Measurements from ENCODE around the gene CDC42BPG.

Gene CDC42BPG

DNA sequence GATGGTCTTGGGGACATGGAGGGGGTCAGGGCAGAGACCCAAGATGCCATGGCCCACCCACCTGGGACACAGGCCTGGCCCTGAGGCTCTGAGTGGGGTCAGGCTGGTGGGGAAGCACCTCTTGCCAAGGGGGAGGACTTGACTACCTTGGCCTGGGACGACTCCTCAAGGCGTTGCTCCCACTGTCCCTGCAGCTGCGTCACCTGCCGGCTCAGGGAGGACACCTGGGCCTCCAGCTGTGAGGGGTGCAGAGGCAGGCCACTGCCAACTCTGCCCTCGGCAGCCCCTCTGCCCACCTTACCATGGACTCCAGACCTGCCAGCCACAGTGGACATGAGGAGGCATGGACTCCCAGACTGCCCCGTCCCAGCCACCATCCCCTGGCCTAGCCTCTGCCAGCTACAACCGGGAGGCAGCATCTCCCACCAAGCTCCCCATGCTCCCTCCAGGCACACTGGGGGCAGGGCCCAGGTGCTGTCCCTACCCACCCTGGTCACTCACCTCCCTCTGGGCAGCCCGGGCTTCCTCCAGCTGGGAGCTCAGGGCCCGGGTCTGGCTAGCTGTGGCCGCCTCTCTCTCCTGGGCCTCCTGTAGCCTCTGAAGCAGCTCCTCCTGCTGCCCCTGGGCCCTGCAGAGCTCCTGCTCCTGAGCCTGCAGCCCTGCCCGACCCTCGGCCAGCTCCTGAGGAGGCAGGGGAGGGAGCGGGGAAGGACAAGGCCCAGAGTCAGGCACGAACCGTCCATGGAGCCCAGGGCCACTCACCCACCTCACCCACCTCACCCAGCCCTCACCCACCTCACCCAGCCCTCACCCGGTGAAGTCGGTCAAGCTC lies 8.6 kb downstream of the CDC42BPG start:
- H3K27me3 Mint-ChIP-seq = no peaks in the 10 kb centered on the region
- DNase-seq = no peak
- CTCF ChIA-PET = interaction anchor here (2.1 kb wide), 1 partner anchor 8 kb away, joined by 6 read pairs; the partner anchor contains the start of gene CDC42BPG
- no peak overlapping the region for H3K27ac Mint-ChIP-seq
- no peaks in the 10 kb centered on the region for H3K9me3 Mint-ChIP-seq
- H3K36me3 Mint-ChIP-seq = no peaks in the 10 kb centered on the region
- peaks cover 5% of the 10 kb centered on the region for H3K4me1 Mint-ChIP-seq
- H3K4me3 Mint-ChIP-seq = no peak overlapping the region

DNA sequence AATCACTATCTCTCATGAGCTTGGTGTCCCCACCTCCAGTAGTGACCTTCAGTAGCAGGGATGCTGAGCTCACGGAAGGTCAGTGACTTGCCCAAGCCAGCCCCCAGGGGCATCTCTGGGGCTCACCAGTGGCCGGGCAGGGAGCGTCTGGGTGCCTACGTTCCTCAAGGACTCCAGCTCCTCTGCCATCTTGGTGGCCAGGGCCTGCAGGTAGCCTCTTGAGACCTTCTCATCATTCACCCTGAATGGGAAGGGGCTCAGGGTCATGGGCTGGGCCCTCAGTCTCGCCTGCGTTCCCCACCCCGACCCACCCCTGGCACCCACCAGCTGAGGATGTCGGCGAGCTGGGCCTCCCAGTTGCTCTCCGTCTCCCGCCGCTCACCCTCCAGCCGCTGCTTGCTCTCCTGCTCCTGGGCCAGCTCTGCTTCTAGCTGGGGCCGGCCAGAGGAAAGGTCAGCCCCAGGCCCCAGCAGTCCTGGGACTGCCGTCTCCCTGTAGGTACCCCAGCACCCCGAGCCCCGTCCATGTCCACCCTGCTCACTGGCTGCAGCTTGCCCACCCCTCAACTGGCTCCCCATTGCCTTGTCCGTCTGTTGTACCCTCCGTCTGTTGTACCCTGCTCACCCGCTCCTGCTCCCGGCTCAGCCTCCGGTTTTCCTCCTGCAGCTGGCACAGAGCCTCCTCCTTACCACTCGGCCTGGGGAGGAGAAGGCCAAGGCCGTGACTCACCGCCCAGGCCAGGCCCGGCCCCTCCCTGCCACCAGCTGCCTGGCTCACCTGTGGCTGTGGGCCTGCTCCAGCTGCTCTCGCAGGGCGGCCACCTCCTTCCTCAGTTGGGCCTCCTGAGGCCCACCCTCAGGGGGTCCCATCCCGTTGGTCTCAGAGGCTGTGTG lies 9.5 kb downstream of the CDC42BPG start:
- Mint-ChIP-seq H3K4me3 (no peak overlapping the region), H3K4me1 (peaks cover 5% of the 10 kb centered on the region), H3K36me3 (no peaks in the 10 kb centered on the region), H3K9me3 (no peaks in the 10 kb centered on the region), H3K27ac (no peak overlapping the region), H3K27me3 (no peaks in the 10 kb centered on the region)
- CTCF ChIA-PET = interaction anchor here (1.6 to 2.1 kb wide), 2 partner anchors 9 to 13 kb away, joined by 5 to 6 read pairs; partner anchors contain the start of gene CDC42BPG
- no peak for DNase-seq

DNA sequence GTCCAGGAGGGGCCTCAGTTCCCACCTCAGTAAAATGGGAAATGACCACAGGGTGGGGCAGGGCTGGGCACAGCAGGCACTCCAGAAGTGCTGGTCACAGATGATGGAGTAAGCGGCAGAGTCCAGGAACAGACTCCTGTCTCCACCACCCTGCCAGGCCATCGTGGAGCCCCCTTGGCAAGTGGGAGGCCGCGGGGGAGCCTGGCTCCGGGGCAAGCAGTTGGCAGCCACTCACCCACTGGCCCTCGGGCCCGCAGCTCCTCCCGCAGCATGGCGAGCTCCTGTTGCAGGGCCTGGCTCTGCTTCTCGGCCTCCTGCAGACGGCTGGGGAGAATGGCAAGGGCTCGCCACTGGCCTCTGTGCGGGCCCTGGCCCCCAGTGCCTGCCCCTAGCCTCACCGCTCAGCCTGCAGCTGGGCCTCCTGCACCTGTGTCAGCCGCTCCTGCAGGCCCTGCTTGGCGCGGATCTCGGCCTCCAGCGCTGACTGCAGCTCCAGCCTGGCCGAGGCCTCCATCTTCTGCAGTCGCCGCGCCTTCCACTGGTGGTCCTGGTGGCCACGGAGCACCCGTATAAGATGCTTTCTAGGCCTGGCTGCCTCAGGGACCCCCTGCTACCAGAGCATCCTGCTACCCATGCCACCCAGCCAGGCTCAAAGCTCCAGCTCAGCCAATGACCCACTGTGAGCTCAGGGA lies 10.3 kb downstream of the CDC42BPG start:
- H3K36me3 Mint-ChIP-seq = no peaks in the 10 kb centered on the region
- H3K9me3 Mint-ChIP-seq = no peaks in the 10 kb centered on the region
- H3K27ac Mint-ChIP-seq = no peak overlapping the region
- H3K4me3 Mint-ChIP-seq = no peak overlapping the region
- no peak for DNase-seq
- CTCF ChIA-PET = interaction anchor here (1.6 to 2.1 kb wide), 2 partner anchors 10 to 13 kb away, joined by 5 to 6 read pairs; partner anchors contain the start of gene CDC42BPG
- H3K4me1 Mint-ChIP-seq = peaks cover 5% of the 10 kb centered on the region
- H3K27me3 Mint-ChIP-seq = no peaks in the 10 kb centered on the region

DNA sequence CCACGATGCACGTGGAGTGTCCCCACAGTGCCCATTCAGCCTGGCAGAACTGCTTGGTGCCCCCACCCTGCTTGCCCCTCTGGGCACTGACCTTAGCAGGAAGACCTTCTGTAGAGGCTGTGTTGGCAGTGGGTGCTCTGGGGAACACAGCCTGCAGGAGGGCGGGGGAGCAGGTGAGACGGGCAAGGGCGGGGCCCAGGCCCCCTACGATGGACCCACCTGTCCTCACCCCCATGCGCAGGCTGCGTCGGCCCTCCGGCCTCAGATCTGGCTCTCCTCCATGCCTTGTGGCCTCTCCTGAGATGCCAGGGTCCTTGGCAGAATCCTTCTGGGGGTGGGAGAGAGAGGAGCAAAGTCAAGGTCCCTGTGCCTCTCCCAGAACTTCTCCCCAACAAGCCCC lies 10.9 kb downstream of the CDC42BPG start:
- peaks cover 5% of the 10 kb centered on the region for H3K4me1 Mint-ChIP-seq

DNA sequence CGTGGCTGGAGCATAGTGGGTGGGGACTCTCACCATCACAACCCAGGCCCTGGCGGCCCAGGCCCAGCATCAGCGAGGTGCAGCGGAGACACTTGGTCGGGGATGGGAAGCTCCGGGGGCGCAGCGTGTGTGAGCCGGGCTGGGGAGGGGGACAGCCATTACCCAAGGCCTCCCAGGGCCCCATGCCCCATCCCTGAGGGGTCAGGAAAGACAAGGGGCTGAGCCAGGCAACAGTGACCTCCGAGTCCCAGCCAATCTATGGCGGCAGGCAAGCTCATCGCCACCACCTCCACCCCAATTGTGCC lies 11.3 kb downstream of the CDC42BPG start:
- Mint-ChIP-seq H3K4me1 (peaks cover 5% of the 10 kb centered on the region), H3K27me3 (no peaks in the 10 kb centered on the region), H3K36me3 (no peaks in the 10 kb centered on the region), H3K9me3 (no peaks in the 10 kb centered on the region), H3K27ac (no peak overlapping the region), H3K4me3 (no peak overlapping the region)
- DNase-seq = no peak
- CTCF ChIA-PET = no interaction called here

More for the DNA sequence above, 10.9 kb downstream of the CDC42BPG start:
- Mint-ChIP-seq H3K36me3 (no peaks in the 10 kb centered on the region), H3K27me3 (no peaks in the 10 kb centered on the region), H3K27ac (no peak overlapping the region), H3K4me3 (no peak overlapping the region), H3K9me3 (no peaks in the 10 kb centered on the region)
- DNase-seq = no peak
- CTCF ChIA-PET = interaction anchor here (1.6 to 2.1 kb wide), 2 partner anchors 11 to 14 kb away, joined by 5 to 6 read pairs; partner anchors contain the start of gene CDC42BPG

DNA sequence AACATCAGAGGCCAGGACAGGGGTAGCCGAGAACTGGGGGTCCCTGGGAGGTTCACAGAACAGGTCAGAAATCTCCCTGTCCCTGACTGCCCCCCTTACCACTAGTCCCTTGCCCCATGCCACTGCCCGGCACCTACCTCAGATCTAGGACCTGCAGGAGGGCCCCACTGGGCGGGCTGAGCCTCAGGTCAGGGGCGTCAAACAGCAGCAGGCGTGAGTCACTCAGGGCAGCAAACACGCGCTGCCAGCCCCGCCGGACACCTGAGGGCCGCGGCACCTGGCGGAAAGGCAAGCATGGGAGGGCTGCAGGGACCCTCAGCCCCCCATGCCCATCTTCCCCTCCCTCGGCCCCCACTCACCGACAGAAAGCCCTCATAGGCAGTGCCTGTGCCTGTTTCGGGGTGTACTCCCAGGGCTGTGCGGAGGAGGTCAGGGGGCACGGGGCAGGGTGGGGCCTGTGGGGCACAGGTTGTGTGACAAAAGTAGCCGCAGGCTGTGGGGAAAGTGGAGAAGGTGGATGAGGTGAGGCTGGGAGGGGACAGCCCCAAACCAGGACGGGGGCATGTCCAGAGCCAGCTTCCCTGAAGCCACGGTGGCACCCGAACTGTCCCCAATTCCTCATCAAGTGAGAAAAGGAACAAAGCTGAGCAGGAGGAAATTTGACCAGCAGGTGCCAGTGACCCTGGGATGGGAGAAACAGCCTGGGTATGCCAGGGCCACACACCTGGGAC lies 11.8 kb downstream of the CDC42BPG start:
- no peaks in the 10 kb centered on the region for H3K9me3 Mint-ChIP-seq
- H3K4me3 Mint-ChIP-seq = no peak overlapping the region
- DNase-seq = no peak
- peaks cover 5% of the 10 kb centered on the region for H3K4me1 Mint-ChIP-seq
- no peaks in the 10 kb centered on the region for H3K36me3 Mint-ChIP-seq
- H3K27me3 Mint-ChIP-seq = no peaks in the 10 kb centered on the region
- no peak overlapping the region for H3K27ac Mint-ChIP-seq
- CTCF ChIA-PET = no interaction called here

DNA sequence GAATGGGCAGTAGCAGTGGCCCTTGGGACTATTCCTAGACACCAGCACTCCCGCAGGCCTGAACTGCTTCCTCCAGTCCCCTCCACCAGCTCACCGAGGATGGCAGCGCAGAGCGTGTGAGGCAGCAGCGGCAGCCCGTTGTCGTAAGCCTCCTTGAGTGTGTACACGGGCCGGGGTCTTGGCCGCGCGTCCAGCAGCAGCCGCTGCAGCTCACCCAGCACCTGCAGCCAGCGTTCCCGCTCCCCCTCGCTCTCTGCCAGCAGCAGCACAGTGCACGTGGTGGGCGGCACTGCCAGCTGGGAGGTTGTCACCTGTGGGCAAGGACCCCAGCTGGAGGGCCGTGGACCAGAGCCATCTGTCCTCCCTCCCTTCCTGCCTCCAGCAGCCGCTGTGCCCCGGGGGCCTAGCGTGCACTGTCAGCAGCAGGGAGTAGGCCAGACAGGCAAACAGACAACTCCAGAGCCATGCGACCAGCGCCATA lies 13.0 kb downstream of the CDC42BPG start:
- DNase-seq = no peak
- Mint-ChIP-seq H3K4me3 (no peak overlapping the region), H3K36me3 (no peaks in the 10 kb centered on the region), H3K9me3 (no peaks in the 10 kb centered on the region), H3K4me1 (no peaks in the 10 kb centered on the region), H3K27me3 (no peaks in the 10 kb centered on the region), H3K27ac (no peak overlapping the region)
- CTCF ChIA-PET = no interaction called here

DNA sequence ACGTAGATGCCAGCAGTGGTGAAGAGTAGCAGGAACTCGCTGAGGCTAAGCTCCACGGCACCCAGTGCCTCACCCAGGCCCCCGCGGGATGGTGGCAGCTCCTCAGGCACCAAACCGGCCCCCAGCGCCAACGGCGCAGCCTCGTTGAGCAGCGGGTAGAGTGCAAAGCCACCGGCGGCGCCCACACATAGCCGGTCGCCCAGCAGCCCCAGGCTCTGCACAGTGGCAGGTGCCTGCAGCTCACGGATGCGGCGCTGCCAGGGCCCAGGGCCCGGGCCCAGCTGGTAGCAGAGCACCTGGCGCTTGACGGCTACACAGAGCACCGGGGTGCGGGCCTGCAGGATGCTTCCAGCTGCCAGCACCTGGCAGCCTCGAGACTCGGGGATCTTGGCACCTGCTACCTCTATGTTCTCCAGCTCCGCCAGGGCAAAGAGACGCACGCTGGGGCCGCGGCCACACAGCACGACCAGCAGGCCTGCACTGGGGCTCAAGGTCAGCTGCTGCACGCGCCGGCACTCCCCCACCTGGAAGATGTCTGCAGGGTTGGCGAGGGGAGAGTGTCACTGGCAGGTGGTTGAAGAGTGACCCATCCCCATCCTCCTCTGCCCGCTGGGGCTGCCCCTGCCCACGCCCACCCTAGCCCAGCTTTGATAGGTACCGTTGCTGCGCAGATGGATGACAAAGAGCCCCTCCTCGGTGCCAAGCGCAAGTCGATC lies 14.8 kb downstream of the CDC42BPG start:
- H3K4me3 Mint-ChIP-seq = no peak overlapping the region
- CTCF ChIA-PET = no interaction called here
- H3K27ac Mint-ChIP-seq = no peak overlapping the region
- no peaks in the 10 kb centered on the region for H3K9me3 Mint-ChIP-seq
- no peak for DNase-seq
- H3K36me3 Mint-ChIP-seq = no peaks in the 10 kb centered on the region
- H3K4me1 Mint-ChIP-seq = no peaks in the 10 kb centered on the region
- no peaks in the 10 kb centered on the region for H3K27me3 Mint-ChIP-seq

DNA sequence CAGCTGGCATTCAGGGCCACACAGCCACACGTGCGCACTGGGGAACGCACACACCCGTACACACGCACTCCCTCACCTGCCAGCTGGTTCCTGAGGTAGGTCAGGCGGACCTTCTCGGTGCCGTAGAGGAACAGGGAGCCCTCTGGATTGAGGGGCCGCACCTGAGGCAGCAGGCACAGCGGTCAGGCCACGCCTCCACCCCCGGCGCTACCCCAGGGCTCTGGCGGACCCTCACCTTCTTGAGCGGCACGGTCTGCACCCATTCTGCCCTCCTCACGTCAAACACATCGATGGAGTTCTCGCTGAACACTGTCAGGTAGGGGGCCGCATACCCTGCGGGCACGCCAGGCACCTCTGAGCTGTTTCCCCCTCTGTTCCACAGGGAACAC lies 17.0 kb downstream of the CDC42BPG start:
- H3K4me3 Mint-ChIP-seq = no peak overlapping the region
- H3K9me3 Mint-ChIP-seq = no peaks in the 10 kb centered on the region
- no peak for DNase-seq
- H3K36me3 Mint-ChIP-seq = no peaks in the 10 kb centered on the region
- CTCF ChIA-PET = no interaction called here
- peaks cover 12% of the 10 kb centered on the region for H3K27me3 Mint-ChIP-seq
- H3K4me1 Mint-ChIP-seq = no peaks in the 10 kb centered on the region
- H3K27ac Mint-ChIP-seq = no peak overlapping the region

DNA sequence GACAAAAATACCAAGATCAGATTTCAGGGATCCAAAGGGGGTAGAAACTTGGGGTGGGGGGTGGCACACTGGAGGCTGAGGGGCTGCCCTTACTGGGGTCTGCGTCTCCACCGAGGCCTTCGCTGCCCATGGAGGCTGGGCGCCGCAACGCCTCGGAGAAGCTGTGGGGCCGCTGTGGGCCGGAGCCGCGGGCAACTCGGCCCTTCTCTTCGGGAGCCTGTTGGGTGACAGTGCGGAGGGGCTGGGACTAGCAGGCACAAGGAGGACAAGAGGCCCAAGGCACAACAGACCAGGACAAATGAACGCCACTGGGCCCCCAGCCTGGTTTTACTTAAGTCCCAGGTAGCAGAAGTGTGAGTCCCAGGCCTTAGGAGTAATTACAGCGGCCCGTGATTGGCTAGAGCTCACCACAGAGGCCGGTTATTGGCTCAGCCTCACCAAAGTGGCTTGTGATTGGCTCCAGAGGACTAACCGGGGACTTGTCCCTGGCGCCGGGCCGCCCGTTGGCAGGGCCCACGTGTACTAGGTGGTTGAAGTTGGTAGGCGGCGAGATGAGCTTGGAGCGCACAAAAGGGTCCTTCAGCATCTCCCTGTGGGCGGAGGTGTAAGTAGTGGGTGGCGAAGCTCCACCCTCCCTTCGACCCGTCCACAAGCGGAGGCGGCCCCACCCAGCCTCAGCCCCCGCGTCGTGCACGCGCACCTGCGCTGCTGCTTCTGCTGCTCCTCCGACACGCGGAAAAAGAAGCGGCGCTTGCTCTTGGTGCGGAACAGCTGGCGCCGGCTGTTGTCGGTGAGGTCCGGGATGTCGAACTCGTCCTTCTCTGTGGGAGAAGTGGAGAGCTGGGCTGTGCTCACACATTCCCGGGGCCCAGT lies 17.6 kb downstream of the CDC42BPG start:
- H3K27ac Mint-ChIP-seq = no peak overlapping the region
- peaks cover 15% of the 10 kb centered on the region for H3K27me3 Mint-ChIP-seq
- DNase-seq = no peak
- no peaks in the 10 kb centered on the region for H3K36me3 Mint-ChIP-seq
- no peaks in the 10 kb centered on the region for H3K9me3 Mint-ChIP-seq
- CTCF ChIA-PET = interaction anchor here (0.6 kb wide), 1 partner anchor 150 kb away, joined by 3 read pairs; no protein-coding TSS in a partner anchor
- H3K4me1 Mint-ChIP-seq = no peaks in the 10 kb centered on the region
- no peak overlapping the region for H3K4me3 Mint-ChIP-seq

DNA sequence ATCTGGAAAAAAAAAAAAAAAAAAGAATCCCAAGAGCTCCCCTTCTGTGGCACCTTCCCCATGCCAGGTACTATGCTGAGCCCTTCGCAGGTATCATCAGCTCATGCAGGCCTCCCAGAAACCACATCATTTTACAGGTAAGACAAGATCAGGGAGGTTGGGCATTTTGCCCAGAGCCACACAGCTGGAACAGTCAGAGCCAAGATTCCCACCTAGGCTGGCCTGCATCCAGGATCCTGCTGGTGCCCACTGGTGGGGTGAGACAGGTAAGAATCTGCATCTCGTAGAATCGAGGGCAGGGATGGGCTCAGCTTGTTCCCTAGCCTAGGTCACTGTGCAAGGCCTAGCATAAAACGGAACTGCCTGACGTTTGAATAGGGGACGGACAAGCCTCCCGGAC lies 18.4 kb downstream of the CDC42BPG start:
- peaks cover 17% of the 10 kb centered on the region for H3K27me3 Mint-ChIP-seq
- no peak overlapping the region for H3K4me3 Mint-ChIP-seq
- no peak overlapping the region for H3K27ac Mint-ChIP-seq
- CTCF ChIA-PET = interaction anchor here (0.6 to 0.7 kb wide), 2 partner anchors 108 to 150 kb away, joined by 3 to 6 read pairs; no protein-coding TSS in a partner anchor
- no peaks in the 10 kb centered on the region for H3K4me1 Mint-ChIP-seq
- H3K36me3 Mint-ChIP-seq = no peaks in the 10 kb centered on the region
- DNase-seq = no peak
- H3K9me3 Mint-ChIP-seq = no peaks in the 10 kb centered on the region

DNA sequence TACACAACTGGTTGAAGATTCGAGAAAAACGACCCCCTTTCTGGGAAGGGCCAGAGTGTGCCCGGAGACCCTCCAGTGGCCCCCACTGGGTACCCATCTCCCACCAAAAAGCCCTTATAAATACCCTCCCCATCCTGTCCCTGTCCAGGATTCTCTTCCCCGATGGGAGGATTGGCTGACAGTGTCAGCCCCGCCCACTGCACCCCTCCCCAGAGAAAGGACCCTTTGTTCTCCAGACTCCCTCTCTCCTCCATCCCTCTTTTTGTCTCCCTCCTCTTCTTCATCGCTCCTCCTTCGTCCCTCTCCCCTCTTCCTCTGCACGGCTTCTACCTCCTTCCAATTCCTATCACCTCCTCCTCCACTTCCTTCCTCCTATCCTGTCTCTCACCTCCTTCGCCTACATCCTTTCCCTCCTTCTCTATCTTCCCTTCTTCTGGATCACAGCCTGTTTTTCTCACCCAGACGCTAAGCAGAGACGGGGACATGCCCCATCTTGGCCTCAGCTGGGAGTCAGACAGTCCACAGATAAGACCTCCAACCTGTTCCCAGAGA lies 20.8 kb downstream of the CDC42BPG start:
- Mint-ChIP-seq H3K27ac (no peak overlapping the region), H3K36me3 (no peaks in the 10 kb centered on the region), H3K4me3 (no peak overlapping the region), H3K4me1 (no peaks in the 10 kb centered on the region), H3K27me3 (peaks cover 17% of the 10 kb centered on the region), H3K9me3 (no peaks in the 10 kb centered on the region)
- DNase-seq = no peak
- CTCF ChIA-PET = interaction anchor here (0.5 kb wide), 1 partner anchor 491 kb away, joined by 3 read pairs; no protein-coding TSS in a partner anchor
